Liver (tissue), 3 donors: Measurements from ENCODE around the gene TENT4B.

ENCODE experiments used
- CTCF ChIP-seq: fragments of 150-350 bp; IDR thresholded peaks from 2 replicates; pipeline ENCODE4 v1.5.1; 2017; ENCODE audit warnings: improper control_type of control experiment, low read depth, low read length; ENCODE audit not compliant: missing input control
- EGR1 ChIP-seq, 2 donors: IDR thresholded peaks; 2 replicates each; pipeline ENCODE4 v1.6.1; 2016 to 2018; ENCODE audit warnings: antibody characterized with exemption in 2 of 2, low read depth in 2 of 2
- GABPA ChIP-seq, 2 donors: IDR thresholded peaks in 1 of 2; conservative IDR thresholded peaks in 1 of 2; 2 replicates each; pipeline ENCODE4 v1.6.1; 2016; ENCODE audit warnings: antibody characterized with exemption in 2 of 2, mild to moderate bottlenecking in 1 of 2, moderate library complexity in 1 of 2
- HNF4A ChIP-seq, 2 donors: conservative IDR thresholded peaks; 2 replicates each; pipeline ENCODE4 v1.6.1; 2016; ENCODE audit warnings: antibody characterized with exemption in 2 of 2, mild to moderate bottlenecking in 2 of 2
- HNF4G ChIP-seq: IDR thresholded peaks from 2 replicates; pipeline ENCODE4 v1.6.1; 2016; ENCODE audit warnings: antibody characterized with exemption
- RAD21 ChIP-seq, 2 donors: IDR thresholded peaks; 2 replicates each; pipeline ENCODE4 v1.6.1; 2016; ENCODE audit warnings: antibody characterized with exemption in 2 of 2, mild to moderate bottlenecking in 2 of 2
- SP1 ChIP-seq: IDR thresholded peaks from 2 replicates; pipeline ENCODE4 v1.6.1; 2018; ENCODE audit warnings: antibody characterized with exemption, mild to moderate bottlenecking
- donor health status: healthy.
- donor health status: healthy.

- TF ChIP-seq RAD21 (IDR thresholded peaks at IDR 0.05) (no peak), CTCF (no peak), GABPA (IDR thresholded peaks at IDR 0.05 in 1 of 2, conservative IDR thresholded peaks at IDR 0.05 in 1 of 2) (no peak), EGR1 (IDR thresholded peaks at IDR 0.05; ENCODE audit: low read depth in 2 of 2) (no peak), HNF4A (conservative IDR thresholded peaks at IDR 0.05) (no peak), SP1 (no peak), HNF4G (no peak)
These were observed 91.7 kb downstream of the TENT4B start for GRCh38 chr16:50244504-50245416.
